Body of pancreas (tissue), 4 donors: ENCODE measurements around the gene POLR3E.

Experiments used
- CTCF ChIP-seq, 7 experiments: fragments of 450-650 bp in 4 of 7; fragments of 200-600 bp in 3 of 7; sonication (generic) in 3 of 7; IDR thresholded peaks; one replicate each; pipeline ENCODE4 v1.5.1; 2016 to 2019; ENCODE audit warnings: antibody characterized with exemption in 7 of 7
- POLR2A ChIP-seq, 3 donors: fragments of 450-650 bp; IDR thresholded peaks; one replicate each; pipeline ENCODE4 v1.6.1; 2016; ENCODE audit warnings: antibody characterized with exemption in 3 of 3, mild to moderate bottlenecking in 2 of 3

GRCh38 chr16:22282254-22282892, 14.8 kb upstream of the POLR3E start:
- no peak for TF ChIP-seq CTCF (IDR thresholded peaks at IDR 0.05)
- TF ChIP-seq POLR2A (IDR thresholded peaks at IDR 0.05), result no peak
